ENCODE measurements around the gene COL28A1.

The COL28A1 gene

GRCh38 chr7:7452652-7453051 is 83.0 kb downstream of the COL28A1 start:
- Histone ChIP-seq H3K4me1 (ENCODE audit: low read depth, poor library complexity, severe bottlenecking) (no peaks in the 10 kb centered on the region), H3K27me3 (ENCODE audit: insufficient read depth, low read depth) (no peaks in the 10 kb centered on the region), H3K4me2 (no peak overlapping the region), H3K9ac (no peak overlapping the region), H4K20me1 (ENCODE audit: insufficient read depth) (no peaks in the 10 kb centered on the region), H3K4me3 (IDR thresholded peaks at IDR 0.05; ENCODE audit: insufficient read depth, low read depth, low read length) (no peak overlapping the region), H3K79me2 (ENCODE audit: insufficient read depth, low read depth) (no peaks in the 10 kb centered on the region), H3K36me3 (ENCODE audit: insufficient read depth) (no peaks in the 10 kb centered on the region), H2AFZ (ENCODE audit: low read depth) (no peak overlapping the region), H3K27ac (no peak overlapping the region)
- no peak for TF ChIP-seq CTCF (conservative IDR thresholded peaks at IDR 0.05; ENCODE audit: low read depth, low read length)

- no peaks in the 10 kb centered on the region for H3K4me1 ChIP-seq (ENCODE audit: low read depth, poor library complexity, severe bottlenecking)
- no peak overlapping the region for H3K9ac ChIP-seq
- H3K27me3 ChIP-seq (ENCODE audit: insufficient read depth, low read depth), result no peaks in the 10 kb centered on the region
- no peak overlapping the region for H3K4me2 ChIP-seq
- no peak overlapping the region for H3K27ac ChIP-seq
- H3K36me3 ChIP-seq (ENCODE audit: insufficient read depth), result no peaks in the 10 kb centered on the region
- H4K20me1 ChIP-seq (ENCODE audit: insufficient read depth), result no peaks in the 10 kb centered on the region
- no peaks in the 10 kb centered on the region for H3K79me2 ChIP-seq (ENCODE audit: insufficient read depth, low read depth)
- TF ChIP-seq CTCF (conservative IDR thresholded peaks at IDR 0.05; ENCODE audit: low read depth, low read length), result no peak
- H2AFZ ChIP-seq (ENCODE audit: low read depth), result no peak overlapping the region
- no peak overlapping the region for H3K4me3 ChIP-seq (IDR thresholded peaks at IDR 0.05; ENCODE audit: insufficient read depth, low read depth, low read length)
Measured at GRCh38 chr7:7452119-7452518, 83.6 kb downstream of the COL28A1 start.

- H3K27me3 ChIP-seq (ENCODE audit: insufficient read depth, low read depth), result no peaks in the 10 kb centered on the region
- no peak overlapping the region for H2AFZ ChIP-seq (ENCODE audit: low read depth)
- no peaks in the 10 kb centered on the region for H4K20me1 ChIP-seq (ENCODE audit: insufficient read depth)
- H3K4me2 ChIP-seq, result no peak overlapping the region
- no peak overlapping the region for H3K27ac ChIP-seq
- H3K4me1 ChIP-seq (ENCODE audit: low read depth, poor library complexity, severe bottlenecking), result no peaks in the 10 kb centered on the region
- no peaks in the 10 kb centered on the region for H3K36me3 ChIP-seq (ENCODE audit: insufficient read depth)
- TF ChIP-seq CTCF (conservative IDR thresholded peaks at IDR 0.05; ENCODE audit: low read depth, low read length), result no peak
- H3K79me2 ChIP-seq (ENCODE audit: insufficient read depth, low read depth), result no peaks in the 10 kb centered on the region
- H3K4me3 ChIP-seq (IDR thresholded peaks at IDR 0.05; ENCODE audit: insufficient read depth, low read depth, low read length), result no peak overlapping the region
- H3K9ac ChIP-seq, result no peak overlapping the region
Measured at GRCh38 chr7:7449055-7449454, 86.6 kb downstream of the COL28A1 start.

GRCh38 chr7:7446616-7447015 is 89.1 kb downstream of the COL28A1 start:
- Histone ChIP-seq H3K79me2 (ENCODE audit: insufficient read depth, low read depth) (no peaks in the 10 kb centered on the region), H4K20me1 (ENCODE audit: insufficient read depth) (no peaks in the 10 kb centered on the region), H3K9ac (no peak overlapping the region), H3K4me2 (no peak overlapping the region), H3K4me3 (IDR thresholded peaks at IDR 0.05; ENCODE audit: insufficient read depth, low read depth, low read length) (no peak overlapping the region), H3K27me3 (ENCODE audit: insufficient read depth, low read depth) (no peaks in the 10 kb centered on the region), H2AFZ (ENCODE audit: low read depth) (no peak overlapping the region), H3K27ac (no peak overlapping the region), H3K4me1 (ENCODE audit: low read depth, poor library complexity, severe bottlenecking) (no peaks in the 10 kb centered on the region), H3K36me3 (ENCODE audit: insufficient read depth) (no peaks in the 10 kb centered on the region)
- TF ChIP-seq CTCF (conservative IDR thresholded peaks at IDR 0.05; ENCODE audit: low read depth, low read length), result no peak
